HG02885 (cell line): Measurements from ENCODE around the gene FBXW10.
"Not testable (repeated sequence)": the region's sequence is repeated elsewhere in the genome, so short reads cannot be mapped to it uniquely, and the experiment has no call there.

Source experiments
- ATAC-seq: cut with Tn5 transposase; IDR thresholded peaks from one replicate; pipeline ENCODE4 v1.9.1; 2021; ENCODE audit warnings: mild to moderate bottlenecking; ENCODE audit not compliant: unreplicated experiment, poor library complexity

FBXW10 gene

GRCh38 chr17:18743699-18744421, at the start of gene FBXW10:
Gene FBXW10 (plus strand): TSS chr17:18744054. CDS start chr17:18744245, 191 bp downstream.
- not testable (repeated sequence) for ATAC-seq

GRCh38 chr17:18695143-18695542, 48.7 kb upstream of the FBXW10 start:
- ATAC-seq: not testable (repeated sequence)

- not testable (repeated sequence) for ATAC-seq
Observed at GRCh38 chr17:18698473-18699103, 45.3 kb upstream of the FBXW10 start.

- ATAC-seq: not testable (repeated sequence)
Observed at GRCh38 chr17:18705955-18706354, 37.9 kb upstream of the FBXW10 start.

- not testable (repeated sequence) for ATAC-seq
Observed at GRCh38 chr17:18708215-18708614, 35.6 kb upstream of the FBXW10 start.

- not testable (repeated sequence) for ATAC-seq
Observed at GRCh38 chr17:18712354-18712999, 31.4 kb upstream of the FBXW10 start.

GRCh38 chr17:18718643-18719427, 25.0 kb upstream of the FBXW10 start:
- not testable (repeated sequence) for ATAC-seq

GRCh38 chr17:18719428-18720110, 24.3 kb upstream of the FBXW10 start:
- not testable (repeated sequence) for ATAC-seq

- not testable (repeated sequence) for ATAC-seq
Observed at GRCh38 chr17:18721775-18722547, 21.9 kb upstream of the FBXW10 start.

GRCh38 chr17:18722612-18723011, 21.2 kb upstream of the FBXW10 start:
- ATAC-seq: not testable (repeated sequence)

GRCh38 chr17:18723509-18723908, 20.3 kb upstream of the FBXW10 start:
- ATAC-seq: not testable (repeated sequence)

GRCh38 chr17:18732438-18732837, 11.4 kb upstream of the FBXW10 start:
- not testable (repeated sequence) for ATAC-seq

- ATAC-seq: not testable (repeated sequence)
Observed at GRCh38 chr17:18733350-18733749, 10.5 kb upstream of the FBXW10 start.

GRCh38 chr17:18739616-18740391, 4.0 kb upstream of the FBXW10 start:
- not testable (repeated sequence) for ATAC-seq

- not testable (repeated sequence) for ATAC-seq
Observed at GRCh38 chr17:18741228-18741627, 2.6 kb upstream of the FBXW10 start.

- ATAC-seq: not testable (repeated sequence)
Observed at GRCh38 chr17:18744726-18745125, 872 bp downstream of the FBXW10 start.

- ATAC-seq: not testable (repeated sequence)
Observed at GRCh38 chr17:18746551-18746950, 2.7 kb downstream of the FBXW10 start.

GRCh38 chr17:18747501-18747900, 3.6 kb downstream of the FBXW10 start:
- not testable (repeated sequence) for ATAC-seq
